Uterus (tissue), 4 donors: ENCODE data around the gene TMEM97. TPM values are rescaled to one million over a fixed set of nuclear protein-coding genes. Genes with fewer than 3 reads are reported as not detected.

ENCODE experiments used
- DNase-seq, 2 donors: peaks; one replicate each; pipeline ENCODE4 v3.0.0-alpha.2; 2019 to 2020
- H3K27ac ChIP-seq, 2 donors: fragments of 200-600 bp; sonication (generic); 1 replicate in 1 of 2; 2 replicates in 1 of 2; pipeline ENCODE4 v1.5.1; 2016 to 2018
- H3K27me3 ChIP-seq, 2 donors: fragments of 200-600 bp; sonication (generic); one replicate each; pipeline ENCODE4 v1.5.1; 2018 to 2019; ENCODE audit warnings: control low read depth in 1 of 2
- H3K36me3 ChIP-seq, 2 donors: fragments of 200-600 bp; sonication (generic); one replicate each; pipeline ENCODE4 v1.5.1; 2019; ENCODE audit warnings: control low read depth in 1 of 2
- H3K4me1 ChIP-seq, 2 donors: fragments of 200-600 bp; sonication (generic); one replicate each; pipeline ENCODE4 v1.5.1; 2018 to 2019; ENCODE audit warnings: control low read depth in 1 of 2
- H3K4me3 ChIP-seq, 2 donors: fragments of 200-600 bp; sonication (generic); 1 replicate in 1 of 2; 2 replicates in 1 of 2; pipeline ENCODE4 v1.5.1; 2018 to 2019; ENCODE audit warnings: mild to moderate bottlenecking in 1 of 2
- H3K9me3 ChIP-seq, 2 donors: fragments of 200-600 bp; sonication (generic); one replicate each; pipeline ENCODE4 v1.5.1; 2019; ENCODE audit warnings: control low read depth in 1 of 2
- POLR2A ChIP-seq, 2 donors: fragments of 450-650 bp; IDR thresholded peaks; one replicate each; pipeline ENCODE4 v1.6.1; 2016; ENCODE audit warnings: antibody characterized with exemption in 2 of 2, mild to moderate bottlenecking in 1 of 2, moderate library complexity in 1 of 2
- intact Hi-C: fragments of 100-400 bp; cut with DNase I; formaldehyde crosslinking; loops from one replicate; pipeline ENCODE4 v1.15.1; 2023; ENCODE audit warnings: low total_unique reads
- total RNA-seq, 4 donors: library from RNA; depleted of rRNA in 3 of 4; stranded (reverse); fragments of >200 nt in 3 of 4; gene quantifications; one replicate each; pipeline versions ENCODE4 v1.1.0 to v1.2.4, GENCODE V29; 2014 to 2023
- TF ChIP-seq, protein P1 (sequence below), 4 experiments: fragments of 200-600 bp in 2 of 4; fragments of 450-650 bp in 2 of 4; sonication (generic) in 2 of 4; IDR thresholded peaks; one replicate each; pipeline ENCODE4 v1.5.1; 2016 to 2019; ENCODE audit warnings: antibody characterized with exemption in 4 of 4, mild to moderate bottlenecking in 2 of 4, moderate library complexity in 1 of 4
- donor health status: DM: yes; HTN: yes; CAD: no.

TMEM97 gene
- total RNA-seq, 4 donors from 2014 or later, result 1.5 to 17.9 (median 10.4) TPM

DNA sequence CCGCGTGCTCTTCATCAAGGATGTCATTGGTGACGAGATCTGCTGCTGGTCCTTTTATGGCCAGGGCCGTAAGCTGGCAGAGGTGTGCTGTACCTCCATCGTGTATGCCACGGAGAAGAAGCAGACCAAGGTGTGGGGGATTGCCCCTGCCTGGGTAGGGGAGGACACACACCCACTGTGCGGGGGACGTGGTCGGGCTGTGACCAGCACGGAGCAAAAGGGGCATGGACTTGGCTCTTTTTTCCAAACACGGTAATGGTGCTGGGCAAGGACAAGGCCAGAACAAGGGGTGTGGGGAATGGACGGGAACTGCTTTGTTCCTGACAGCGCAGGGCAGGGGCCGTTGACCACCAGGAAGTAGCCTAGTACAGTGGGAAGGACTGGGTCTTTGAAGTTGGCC, 23.3 kb downstream of the TMEM97 start:
- Histone ChIP-seq H3K27me3 (no peaks in the 10 kb centered on the region), H3K9me3 (no peaks in the 10 kb centered on the region), H3K4me3 (no peak overlapping the region), H3K27ac (no peak overlapping the region), H3K36me3 (no peaks in the 10 kb centered on the region), H3K4me1 (peaks cover 0 to 8% of the 10 kb centered on the region in 2 donors)
- TF ChIP-seq POLR2A (IDR thresholded peaks at IDR 0.05), result no peak
- TF ChIP-seq, protein P1, sequence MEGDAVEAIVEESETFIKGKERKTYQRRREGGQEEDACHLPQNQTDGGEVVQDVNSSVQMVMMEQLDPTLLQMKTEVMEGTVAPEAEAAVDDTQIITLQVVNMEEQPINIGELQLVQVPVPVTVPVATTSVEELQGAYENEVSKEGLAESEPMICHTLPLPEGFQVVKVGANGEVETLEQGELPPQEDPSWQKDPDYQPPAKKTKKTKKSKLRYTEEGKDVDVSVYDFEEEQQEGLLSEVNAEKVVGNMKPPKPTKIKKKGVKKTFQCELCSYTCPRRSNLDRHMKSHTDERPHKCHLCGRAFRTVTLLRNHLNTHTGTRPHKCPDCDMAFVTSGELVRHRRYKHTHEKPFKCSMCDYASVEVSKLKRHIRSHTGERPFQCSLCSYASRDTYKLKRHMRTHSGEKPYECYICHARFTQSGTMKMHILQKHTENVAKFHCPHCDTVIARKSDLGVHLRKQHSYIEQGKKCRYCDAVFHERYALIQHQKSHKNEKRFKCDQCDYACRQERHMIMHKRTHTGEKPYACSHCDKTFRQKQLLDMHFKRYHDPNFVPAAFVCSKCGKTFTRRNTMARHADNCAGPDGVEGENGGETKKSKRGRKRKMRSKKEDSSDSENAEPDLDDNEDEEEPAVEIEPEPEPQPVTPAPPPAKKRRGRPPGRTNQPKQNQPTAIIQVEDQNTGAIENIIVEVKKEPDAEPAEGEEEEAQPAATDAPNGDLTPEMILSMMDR (IDR thresholded peaks at IDR 0.05), result no peak
- intact Hi-C loops, result no loop called here
- DNase-seq, result no peak

DNA sequence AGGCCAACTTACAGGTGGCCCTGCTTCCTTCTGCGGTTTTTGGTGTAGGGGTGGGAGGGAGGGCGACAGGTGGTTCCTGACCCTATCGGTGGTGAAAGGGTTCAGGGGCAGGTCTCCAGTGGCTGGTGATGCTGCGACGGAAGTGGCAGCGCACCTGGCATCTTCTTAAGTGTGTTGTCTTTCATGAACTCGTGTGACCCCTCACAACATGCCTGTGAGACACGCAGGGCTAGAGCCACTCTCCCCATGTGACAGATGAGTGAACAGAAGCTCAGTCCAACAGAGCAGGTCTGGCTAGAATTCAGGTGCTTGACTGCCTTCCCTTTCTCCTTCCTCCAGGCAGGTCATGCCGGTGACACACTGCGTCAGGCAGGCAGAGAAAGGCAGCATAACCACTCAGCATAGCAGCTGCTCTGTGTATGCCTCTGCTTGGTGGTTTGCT, 24.5 kb downstream of the TMEM97 start:
- Histone ChIP-seq H3K4me1 (no peaks in the 10 kb centered on the region), H3K4me3 (no peak overlapping the region), H3K9me3 (no peaks in the 10 kb centered on the region), H3K27me3 (no peaks in the 10 kb centered on the region), H3K36me3 (no peaks in the 10 kb centered on the region), H3K27ac (no peak overlapping the region)
- DNase-seq, result no peak
- intact Hi-C loops, result no loop called here
- no peak for TF ChIP-seq POLR2A (IDR thresholded peaks at IDR 0.05)
- TF ChIP-seq, protein P1 (IDR thresholded peaks at IDR 0.05), result no peak

DNA sequence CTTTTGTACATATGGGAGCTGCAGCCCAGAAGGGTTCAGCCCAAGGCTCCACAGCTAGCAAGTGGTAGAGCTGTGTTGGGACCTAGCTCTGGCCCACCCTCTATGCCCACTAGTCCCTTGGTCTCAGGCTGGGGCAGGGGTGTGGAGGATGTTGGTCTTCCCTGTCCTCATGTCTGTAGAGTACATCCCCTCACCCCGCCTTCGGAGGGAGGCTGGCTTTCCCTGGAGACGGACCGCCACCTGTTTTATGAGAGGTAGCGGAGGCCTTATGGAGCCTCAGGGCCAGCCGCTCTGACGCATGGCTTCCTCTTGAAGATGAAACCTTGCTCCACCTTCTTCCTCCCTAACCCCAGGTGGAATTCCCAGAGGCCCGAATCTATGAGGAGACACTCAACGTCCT, 25.0 kb downstream of the TMEM97 start:
- Histone ChIP-seq H3K27me3 (no peaks in the 10 kb centered on the region), H3K4me1 (no peaks in the 10 kb centered on the region), H3K36me3 (no peaks in the 10 kb centered on the region), H3K9me3 (no peaks in the 10 kb centered on the region), H3K4me3 (no peak overlapping the region), H3K27ac (no peak overlapping the region)
- TF ChIP-seq, protein P1 (IDR thresholded peaks at IDR 0.05), result no peak
- TF ChIP-seq POLR2A (IDR thresholded peaks at IDR 0.05), result no peak
- DNase-seq, result no peak
- intact Hi-C loops, result no loop called here

DNA sequence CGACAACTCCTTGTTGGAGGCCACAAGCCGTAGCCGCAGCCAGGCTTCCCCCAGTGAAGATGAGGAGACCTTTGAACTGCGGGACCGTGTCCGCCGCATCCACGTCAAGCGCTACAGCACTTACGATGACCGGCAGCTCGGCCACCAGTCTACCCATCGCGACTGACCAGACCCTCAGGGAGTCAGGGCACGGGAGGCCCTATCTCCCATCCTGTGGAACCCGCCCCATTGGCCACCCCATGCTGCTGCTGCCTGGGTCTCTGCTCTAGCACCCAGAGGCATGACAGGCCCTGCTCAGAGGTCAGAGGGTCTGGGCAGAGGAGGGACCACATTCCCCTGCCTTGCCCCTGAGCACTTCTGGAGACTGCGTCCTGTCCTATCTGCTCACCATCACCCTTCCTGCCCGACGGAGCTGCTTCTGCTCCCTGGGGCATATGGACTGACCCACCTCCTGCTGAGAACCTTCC, 25.5 kb downstream of the TMEM97 start:
- Histone ChIP-seq H3K4me1 (no peaks in the 10 kb centered on the region), H3K36me3 (no peaks in the 10 kb centered on the region), H3K27ac (no peak overlapping the region), H3K27me3 (no peaks in the 10 kb centered on the region), H3K9me3 (no peaks in the 10 kb centered on the region), H3K4me3 (no peak overlapping the region)
- intact Hi-C loops, result no loop called here
- DNase-seq, result no peak
- TF ChIP-seq, protein P1 (IDR thresholded peaks at IDR 0.05), result no peak
- TF ChIP-seq POLR2A (IDR thresholded peaks at IDR 0.05), result no peak

DNA sequence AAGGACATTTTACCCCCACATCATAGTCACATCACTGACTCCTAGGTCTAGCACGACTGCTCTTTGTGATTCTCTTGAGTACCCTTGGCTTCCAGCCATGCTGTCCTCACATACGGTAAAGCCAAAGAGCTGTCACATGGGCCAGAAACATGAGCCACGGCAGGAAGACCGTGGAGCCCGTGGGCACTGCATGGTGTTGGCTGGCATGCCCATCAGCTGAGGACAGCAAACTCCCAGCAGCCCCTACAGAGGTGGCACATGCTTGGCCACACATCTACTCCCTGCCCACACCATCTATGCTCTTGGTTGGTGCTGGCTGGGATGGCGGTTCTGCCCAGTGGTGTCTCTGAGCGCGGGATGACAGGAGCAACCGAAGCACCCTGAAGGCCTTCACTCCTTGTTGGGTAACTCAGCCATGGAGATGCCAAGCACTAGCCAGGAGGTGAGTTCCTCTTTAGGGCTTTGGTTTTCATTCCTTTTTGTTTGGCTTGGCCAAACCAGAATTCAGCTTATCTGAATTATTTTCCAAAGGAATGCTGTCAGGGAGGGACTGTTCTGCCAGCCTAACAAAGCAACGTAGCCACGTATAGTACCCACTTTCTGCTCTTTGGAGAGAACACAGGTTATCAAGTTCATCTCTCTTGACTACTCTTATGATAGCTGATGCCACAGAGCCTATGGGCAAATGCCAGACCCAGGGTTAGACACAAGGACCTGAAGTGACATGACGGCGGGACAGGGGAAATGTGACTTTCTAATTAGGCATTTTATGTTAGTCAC, 26.6 kb downstream of the TMEM97 start:
- H3K27me3 ChIP-seq, result no peaks in the 10 kb centered on the region
- no peaks in the 10 kb centered on the region for H3K4me1 ChIP-seq
- DNase-seq, result no peak
- no peaks in the 10 kb centered on the region for H3K36me3 ChIP-seq
- intact Hi-C loops, result no loop called here
- TF ChIP-seq, protein P1 (IDR thresholded peaks at IDR 0.05), result no peak
- no peak for TF ChIP-seq POLR2A (IDR thresholded peaks at IDR 0.05)
- no peaks in the 10 kb centered on the region for H3K9me3 ChIP-seq
- H3K4me3 ChIP-seq, result no peak overlapping the region
- H3K27ac ChIP-seq, result no peak overlapping the region
